Kidney epithelial cell (primary cell): Measurements from ENCODE around the gene ZNF592. TPM values are rescaled to one million over a fixed set of nuclear protein-coding genes. Genes with fewer than 3 reads are reported as not detected.

Source experiments
- DNase-seq: peaks from one replicate; pipeline ENCODE4 v3.0.0-alpha.2; 2010; ENCODE audit warnings: low read depth
- H3K27me3 ChIP-seq: 2 replicates; pipeline ENCODE4 v1.6.0; 2011; ENCODE audit warnings: low read length; ENCODE audit not compliant: control insufficient read depth, insufficient read depth
- H3K36me3 ChIP-seq: 2 replicates; pipeline ENCODE4 v1.5.1; 2011; ENCODE audit warnings: low read length; ENCODE audit not compliant: control insufficient read depth, insufficient read depth
- H3K4me3 ChIP-seq: 2 replicates; pipeline ENCODE4 v1.5.1; 2011; ENCODE audit warnings: low read depth, mild to moderate bottlenecking, control low read depth, low read length
- CTCF ChIP-seq: IDR thresholded peaks from 2 replicates; pipeline ENCODE4 v1.5.1; 2011; ENCODE audit warnings: mild to moderate bottlenecking, moderate library complexity, low read length, control low read depth, inconsistent platforms; ENCODE audit not compliant: insufficient read depth, poor library complexity, severe bottlenecking
- total RNA-seq: library from RNA; depleted of rRNA; stranded (reverse); fragments of >200 nt; gene quantifications from 2 replicates; pipeline ENCODE4 v1.2.3, GENCODE V29; 2015

The ZNF592 gene
- total RNA-seq, 1 donor from 2014 or later: 18.8 TPM

GRCh38 chr15:84797212-84797611, 48.8 kb downstream of the ZNF592 start:
- DNase-seq: peak; percentile 57
- H3K27me3 ChIP-seq: no peaks in the 10 kb centered on the region

GRCh38 chr15:84797801-84798200, 49.4 kb downstream of the ZNF592 start:
- no peak overlapping the region for H3K4me3 ChIP-seq
- no peak for DNase-seq
- no peaks in the 10 kb centered on the region for H3K27me3 ChIP-seq
- TF ChIP-seq CTCF: no peak
- peaks cover 7% of the 10 kb centered on the region for H3K36me3 ChIP-seq

More at GRCh38 chr15:84797212-84797611, 48.8 kb downstream of the ZNF592 start:
- peaks cover 7% of the 10 kb centered on the region for H3K36me3 ChIP-seq
- no peak for TF ChIP-seq CTCF
- no peak overlapping the region for H3K4me3 ChIP-seq

- no peaks in the 10 kb centered on the region for H3K27me3 ChIP-seq
- H3K36me3 ChIP-seq: peaks cover 7% of the 10 kb centered on the region
- H3K4me3 ChIP-seq: no peak overlapping the region
- no peak for TF ChIP-seq CTCF
- DNase-seq: no peak
Observed at GRCh38 chr15:84798436-84798946, 50.1 kb downstream of the ZNF592 start.

GRCh38 chr15:84799511-84800187, 51.3 kb downstream of the ZNF592 start:
- no peak for TF ChIP-seq CTCF
- H3K36me3 ChIP-seq: peaks cover 9% of the 10 kb centered on the region
- no peak for DNase-seq
- H3K4me3 ChIP-seq: no peak overlapping the region
- H3K27me3 ChIP-seq: no peaks in the 10 kb centered on the region

- Histone ChIP-seq H3K4me3 (no peak overlapping the region), H3K27me3 (no peaks in the 10 kb centered on the region), H3K36me3 (peaks cover 10% of the 10 kb centered on the region)
- no peak for TF ChIP-seq CTCF
- DNase-seq: no peak
Observed at GRCh38 chr15:84800365-84800806, 52.0 kb downstream of the ZNF592 start.
